SK-N-SH (cell line): Measurements from ENCODE around the gene RAI1. TPM values are rescaled to one million over a fixed set of nuclear protein-coding genes. Genes with fewer than 3 reads are reported as not detected.

Experiments
- CTCF ChIA-PET: fragments of 300-600, 350-600 bp; formaldehyde crosslinking; extraction: SDS; loops from one replicate; lab custom pipeline; 2021; lab: Yijun Ruan, JAX
- POLR2A ChIA-PET: fragments of 350-600 bp; sonication (Branson Sonifier 250); formaldehyde crosslinking; extraction: SDS; loops from one replicate; lab custom pipeline; 2020; ENCODE audit warnings: antibody characterized with exemption, inconsistent platforms; lab: Yijun Ruan, JAX
- DNase-seq: peaks from one replicate; pipeline ENCODE4 v3.0.0; 2012
- H2AFZ ChIP-seq: fragments of 200-600 bp; sonication (generic); 2 replicates; pipeline ENCODE4 v1.8.1; 2016; ENCODE audit warnings: antibody characterized with exemption, mild to moderate bottlenecking, low read depth
- H3F3A ChIP-seq: fragments of 200-600 bp; sonication (generic); replicated peaks from 2 replicates; pipeline ENCODE3; 2016; ENCODE audit warnings: antibody characterized with exemption, mild to moderate bottlenecking; ENCODE audit not compliant: insufficient read depth
- H3K27ac ChIP-seq, 2 experiments: fragments of 200-500 bp in 1 of 2; fragments of 200-600 bp in 1 of 2; sonication (Bioruptor generic) in 1 of 2; sonication (generic), shearing (Covaris generic) in 1 of 2; 2 replicates each; pipeline versions ENCODE4 v1.5.1 to v1.6.1; 2014 to 2016; ENCODE audit warnings: low read depth in 2 of 2, inconsistent platforms in 1 of 2, low read length in 1 of 2, mild to moderate bottlenecking in 1 of 2, mixed read lengths in 1 of 2
- H3K27me3 ChIP-seq: fragments of 200-600 bp; sonication (generic), shearing (Covaris generic); 2 replicates; pipeline ENCODE4 v1.6.1; 2016; ENCODE audit warnings: mixed run types; ENCODE audit not compliant: insufficient read depth
- H3K36me3 ChIP-seq, 2 experiments: fragments of 200-500 bp in 1 of 2; fragments of 200-600 bp in 1 of 2; sonication (Bioruptor generic) in 1 of 2; sonication (generic) in 1 of 2; replicated peaks in 1 of 2; 2 replicates each; pipeline versions ENCODE3 to v1.5.1; 2014 to 2016; ENCODE audit warnings: low read length in 1 of 2, mild to moderate bottlenecking in 1 of 2; ENCODE audit not compliant: insufficient read depth in 2 of 2, control insufficient read depth in 1 of 2
- H3K4me1 ChIP-seq, 2 experiments: fragments of 200-500 bp in 1 of 2; fragments of 200-600 bp in 1 of 2; sonication (Bioruptor generic) in 1 of 2; sonication (generic), shearing (Covaris generic) in 1 of 2; 2 replicates each; pipeline versions ENCODE4 v1.5.1 to v1.6.1; 2014 to 2016; ENCODE audit warnings: low read depth in 1 of 2, low read length in 1 of 2, mixed run types in 1 of 2; ENCODE audit not compliant: insufficient read depth in 2 of 2, control insufficient read depth in 1 of 2
- H3K4me2 ChIP-seq: fragments of 200-600 bp; sonication (generic), shearing (Covaris generic); 2 replicates; pipeline ENCODE4 v1.6.1; 2017; ENCODE audit warnings: mixed run types
- H3K4me3 ChIP-seq, 2 experiments: fragments of 200-500 bp in 1 of 2; fragments of 200-600 bp in 1 of 2; sonication (Bioruptor generic) in 1 of 2; sonication (generic), shearing (Covaris generic) in 1 of 2; 2 replicates each; pipeline versions ENCODE4 v1.5.1 to v1.8.1; 2014 to 2016; ENCODE audit warnings: low read depth in 2 of 2, inconsistent platforms in 1 of 2, low read length in 1 of 2, mild to moderate bottlenecking in 1 of 2, mixed read lengths in 1 of 2, moderate library complexity in 1 of 2
- H3K79me2 ChIP-seq: fragments of 200-600 bp; sonication (generic); 2 replicates; pipeline ENCODE4 v1.8.1; 2017; ENCODE audit warnings: mild to moderate bottlenecking; ENCODE audit not compliant: insufficient read depth
- H3K9ac ChIP-seq: fragments of 200-600 bp; sonication (generic); 2 replicates; pipeline ENCODE4 v1.6.1; 2017; ENCODE audit warnings: mixed run types
- H3K9me2 ChIP-seq: fragments of 200-600 bp; sonication (generic); 2 replicates; pipeline ENCODE4 v1.6.1; 2017; ENCODE audit warnings: mixed run types
- H3K9me3 ChIP-seq: fragments of 200-600 bp; sonication (generic); 2 replicates; pipeline ENCODE4 v1.6.1; 2017; ENCODE audit warnings: mixed run types, mild to moderate bottlenecking, moderate library complexity
- H4K20me1 ChIP-seq: fragments of 200-600 bp; sonication (generic); 2 replicates; pipeline ENCODE4 v1.6.1; 2017; ENCODE audit warnings: mild to moderate bottlenecking, mixed run types; ENCODE audit not compliant: insufficient read depth
- CHD2 ChIP-seq: fragments of 150-350 bp; IDR thresholded peaks from 2 replicates; pipeline ENCODE4 v1.6.1; 2018; ENCODE audit warnings: low read length; ENCODE audit not compliant: partially characterized antibody
- CTCF ChIP-seq: fragments of 200-600 bp; sonication (generic); IDR thresholded peaks from 2 replicates; pipeline ENCODE4 v1.6.1; 2017; ENCODE audit warnings: antibody characterized with exemption, mild to moderate bottlenecking, moderate library complexity
- ELF1 ChIP-seq: IDR thresholded peaks from 2 replicates; pipeline ENCODE4 v1.4.0; 2012
- EP300 ChIP-seq, 2 experiments: IDR thresholded peaks; 2 replicates each; pipeline versions ENCODE4 v1.4.0 to v1.6.1; 2012; ENCODE audit warnings: borderline replicate concordance in 1 of 2, low read depth in 1 of 2, low read length in 1 of 2
- MEF2A ChIP-seq: IDR thresholded peaks from 2 replicates; pipeline ENCODE4 v1.4.0; 2012; ENCODE audit warnings: low read depth, borderline replicate concordance
- NFIC ChIP-seq: IDR thresholded peaks from 2 replicates; pipeline ENCODE4 v1.4.0; 2012; ENCODE audit warnings: borderline replicate concordance
- RCOR1 ChIP-seq: fragments of 150-350 bp; IDR thresholded peaks from 2 replicates; pipeline ENCODE4 v1.6.1; 2017; ENCODE audit warnings: antibody characterized with exemption, low read length
- RFX5 ChIP-seq: IDR thresholded peaks from 2 replicates; pipeline ENCODE4 v1.6.1; 2012; ENCODE audit warnings: mild to moderate bottlenecking, improper control_type of control experiment, low read length
- SIN3A ChIP-seq: IDR thresholded peaks from 2 replicates; pipeline ENCODE4 v1.6.1; 2012; ENCODE audit warnings: low read depth, mild to moderate bottlenecking, low read length, moderate library complexity, borderline replicate concordance
- USF1 ChIP-seq: IDR thresholded peaks from 2 replicates; pipeline ENCODE4 v1.4.0; 2012; ENCODE audit warnings: low read depth, borderline replicate concordance
- YY1 ChIP-seq: IDR thresholded peaks from 2 replicates; pipeline ENCODE4 v1.4.0; 2012; ENCODE audit warnings: low read depth, mild to moderate bottlenecking
- WGBS: methylation state at CpG from one replicate; pipeline ENCODE4 v1.1.6; 2017; ENCODE audit warnings: low lambda C conversion rate; 5-methylcytosine and 5-hydroxymethylcytosine counted together
- polyA plus RNA-seq, 3 experiments: library from polyadenylated mRNA; depleted of rRNA; stranded (reverse); fragments of >200 nt; gene quantifications; 2 replicates each; pipeline ENCODE4 v1.2.3, GENCODE V29; 2012

Gene RAI1
- polyA plus RNA-seq, 1 of the 3 experiments (the other 2 are of a cell fraction), result 4.7 TPM

GRCh38 chr17:17755715-17756114 lies 74.5 kb downstream of the RAI1 start (continued):
- TF ChIP-seq CTCF (no peak), EP300 (IDR thresholded peaks at IDR 0.05; ENCODE audit: borderline replicate concordance in 1 of 2, low read depth in 1 of 2, low read length in 1 of 2) (no peak), USF1 (no peak), RCOR1 (no peak), RFX5 (no peak), MEF2A (no peak), NFIC (no peak)

- Histone ChIP-seq H3K4me3 (no peak overlapping the region), H3K27ac (peak overlapping the region in 1 of 2 experiments; percentile 58; a peak in 1 of 4 replicates), H3K27me3 (no peaks in the 10 kb centered on the region), H4K20me1 (peaks cover 38% of the 10 kb centered on the region), H3K9me2 (no peaks in the 10 kb centered on the region), H3K79me2 (peaks cover 52% of the 10 kb centered on the region; the same call in 1 of the 2 replicates), H3K9me3 (no peaks in the 10 kb centered on the region), H3K4me2 (no peak overlapping the region), H3K9ac (no peak overlapping the region), H3K36me3 (peaks cover 0 to 2% of the 10 kb centered on the region in 2 experiments), H2AFZ (no peak overlapping the region), H3K4me1 (peaks cover 14 to 63% of the 10 kb centered on the region in 2 experiments; a peak in 2 of 4 replicates), H3F3A (no peaks in the 10 kb centered on the region)
- 92% methylated on average over 10 of the region's 15 CpGs for WGBS
- TF ChIP-seq CTCF, result no peak
- no peak for TF ChIP-seq CHD2
- TF ChIP-seq SIN3A, result no peak
- no peak for TF ChIP-seq YY1
- no peak for TF ChIP-seq RCOR1
- no peak for TF ChIP-seq ELF1
- no peak for TF ChIP-seq MEF2A
- POLR2A ChIA-PET, result no interaction called here
- CTCF ChIA-PET, result interaction anchor here (1.2 to 1.5 kb wide), 2 partner anchors 12 to 18 kb away, joined by 3 to 4 read pairs; no protein-coding TSS in a partner anchor
- DNase-seq, result no peak
These were observed 76.1 kb downstream of the RAI1 start for GRCh38 chr17:17757391-17757791.
